ENCODE results near the gene CIT. TPM values are rescaled to one million over a fixed set of nuclear protein-coding genes. Genes with fewer than 3 reads are reported as not detected.

Gene CIT
- total RNA-seq, 1 donor from 2014 or later, result 9.6 TPM

GRCh38 chr12:119850330-119850729 is 26.8 kb downstream of the CIT start:
- no peak for DNase-seq (ENCODE audit: low read depth in 2 of 2)

DNA sequence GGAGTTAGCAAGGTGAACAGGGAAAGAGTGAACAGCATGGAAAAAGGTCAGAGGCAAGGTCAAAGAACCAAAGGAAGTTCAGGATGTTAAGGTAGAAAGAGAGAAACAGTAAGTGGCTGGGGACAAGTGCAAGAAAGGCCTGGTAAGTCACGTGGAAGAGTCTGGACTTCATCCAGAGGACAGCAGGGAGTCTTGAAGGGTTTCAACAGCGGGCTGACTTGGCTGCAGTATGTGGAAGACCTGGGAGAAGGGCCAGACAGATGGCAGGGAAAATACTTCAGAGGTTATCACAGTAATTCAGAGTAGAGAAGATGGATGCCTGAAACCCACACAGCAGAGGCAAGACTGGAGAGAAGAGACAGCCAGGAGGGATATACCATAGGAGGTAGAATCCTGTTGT is 34.0 kb downstream of the CIT start:
- DNase-seq (ENCODE audit: low read depth in 2 of 2), result no peak

GRCh38 chr12:119842380-119842779 is 34.7 kb downstream of the CIT start:
- DNase-seq (ENCODE audit: low read depth in 2 of 2), result no peak

- DNase-seq (ENCODE audit: low read depth in 2 of 2), result peak in 1 of 2 donors; percentile 32
Measured at GRCh38 chr12:119841433-119842210, 35.5 kb downstream of the CIT start.

DNA sequence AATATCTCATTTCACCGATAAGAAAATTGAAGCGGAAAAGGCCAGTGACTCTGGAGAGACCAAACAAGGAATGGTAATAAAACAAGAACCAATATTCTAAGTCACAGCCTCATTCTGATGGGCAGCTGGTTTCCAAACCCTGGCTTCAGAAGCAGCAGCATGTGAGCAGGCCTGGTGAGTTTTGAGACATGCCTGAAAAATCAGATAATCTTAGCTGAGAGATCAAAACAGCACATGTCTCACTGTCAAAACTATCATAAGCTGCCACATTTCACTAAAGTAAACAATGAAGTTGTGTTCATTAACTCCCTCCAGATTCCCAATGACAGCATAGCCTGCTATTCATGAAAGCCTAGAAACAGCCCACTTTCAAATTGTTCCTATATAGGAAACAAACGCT is 36.5 kb downstream of the CIT start:
- no peak for DNase-seq (ENCODE audit: low read depth in 2 of 2)

GRCh38 chr12:119840168-119840567 is 37.0 kb downstream of the CIT start:
- DNase-seq (ENCODE audit: low read depth in 2 of 2), result no peak

DNA sequence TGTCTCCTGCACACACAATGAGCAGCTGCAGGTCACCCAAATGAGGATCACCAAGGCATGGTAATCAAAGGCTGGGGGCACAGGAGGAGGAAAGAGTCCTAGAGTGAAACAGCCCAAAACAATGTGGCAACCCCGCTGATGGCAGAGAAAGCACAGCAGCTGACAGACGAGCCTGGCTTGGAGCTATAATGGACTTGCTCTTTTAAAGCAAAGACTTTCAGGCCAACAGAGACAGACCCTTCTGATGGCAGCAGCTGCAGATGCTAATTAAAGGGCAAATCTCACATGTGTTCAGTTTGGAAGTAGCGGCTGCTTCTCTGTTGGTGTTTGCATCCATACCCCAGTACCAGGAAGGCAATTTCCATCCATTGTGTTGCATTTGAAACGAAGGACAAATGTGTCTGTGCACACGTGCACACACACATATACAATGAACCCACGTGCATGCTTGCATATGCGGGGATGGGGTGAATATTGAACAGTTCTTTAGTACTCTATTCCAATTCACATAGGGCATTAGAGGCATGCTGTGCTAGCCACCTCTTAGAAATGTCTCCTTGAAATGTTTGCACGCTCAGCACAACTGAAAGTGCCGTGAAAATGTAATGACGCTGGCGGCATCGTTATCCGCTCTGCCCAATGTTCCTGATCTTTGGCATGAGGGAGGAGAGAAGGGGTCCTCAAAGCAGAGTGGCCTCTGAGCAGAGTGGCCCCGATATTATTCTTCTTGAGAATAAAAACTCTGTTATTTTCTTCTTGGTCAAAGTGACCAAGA is 38.1 kb downstream of the CIT start:
- DNase-seq (ENCODE audit: low read depth in 2 of 2), result no peak

GRCh38 chr12:119836781-119837180 is 40.3 kb downstream of the CIT start:
- no peak for DNase-seq (ENCODE audit: low read depth in 2 of 2)

DNA sequence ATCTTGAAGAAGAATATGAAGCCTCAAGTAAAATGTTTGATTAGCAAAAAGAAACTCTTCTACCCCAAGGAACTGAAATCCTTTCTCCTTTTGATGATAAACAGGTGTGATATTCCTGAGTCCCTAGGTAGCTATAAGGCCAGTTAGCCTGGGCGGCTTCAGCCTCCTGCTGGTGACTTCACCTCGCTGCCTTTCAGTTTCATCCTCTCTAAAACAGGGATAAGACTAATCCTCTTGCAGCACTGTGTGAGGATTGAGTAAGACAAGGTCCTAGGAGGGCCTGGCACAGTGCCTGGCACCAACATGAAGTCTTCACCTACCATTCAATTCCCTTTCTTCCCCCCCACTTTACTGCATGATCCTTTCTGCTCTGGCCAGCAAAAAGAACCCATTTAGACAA is 42.1 kb downstream of the CIT start:
- no peak for DNase-seq (ENCODE audit: low read depth in 2 of 2)

- DNase-seq (ENCODE audit: low read depth in 2 of 2), result no peak
Measured at GRCh38 chr12:119829439-119829838, 47.7 kb downstream of the CIT start.

- DNase-seq (ENCODE audit: low read depth in 2 of 2), result no peak
Measured at GRCh38 chr12:119828300-119828699, 48.8 kb downstream of the CIT start.

DNA sequence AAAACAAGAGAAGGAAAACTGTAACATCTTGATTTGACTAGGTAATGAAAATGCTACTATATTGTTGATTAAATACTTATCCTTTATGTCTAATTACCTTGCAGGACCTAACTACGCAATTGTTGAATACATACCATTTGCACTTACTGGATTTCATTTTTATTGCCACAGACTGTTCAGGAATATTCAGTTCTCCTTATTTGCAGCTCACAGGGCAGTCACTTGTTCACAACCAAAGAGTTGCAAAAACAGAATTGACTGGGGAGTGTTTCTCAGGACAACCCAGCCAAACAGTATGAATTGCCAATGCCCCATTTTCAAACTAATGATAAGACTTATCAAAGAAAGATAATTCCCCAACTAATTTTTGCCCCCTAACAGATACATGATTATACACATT is 49.4 kb downstream of the CIT start:
- DNase-seq (ENCODE audit: low read depth in 2 of 2), result no peak

DNA sequence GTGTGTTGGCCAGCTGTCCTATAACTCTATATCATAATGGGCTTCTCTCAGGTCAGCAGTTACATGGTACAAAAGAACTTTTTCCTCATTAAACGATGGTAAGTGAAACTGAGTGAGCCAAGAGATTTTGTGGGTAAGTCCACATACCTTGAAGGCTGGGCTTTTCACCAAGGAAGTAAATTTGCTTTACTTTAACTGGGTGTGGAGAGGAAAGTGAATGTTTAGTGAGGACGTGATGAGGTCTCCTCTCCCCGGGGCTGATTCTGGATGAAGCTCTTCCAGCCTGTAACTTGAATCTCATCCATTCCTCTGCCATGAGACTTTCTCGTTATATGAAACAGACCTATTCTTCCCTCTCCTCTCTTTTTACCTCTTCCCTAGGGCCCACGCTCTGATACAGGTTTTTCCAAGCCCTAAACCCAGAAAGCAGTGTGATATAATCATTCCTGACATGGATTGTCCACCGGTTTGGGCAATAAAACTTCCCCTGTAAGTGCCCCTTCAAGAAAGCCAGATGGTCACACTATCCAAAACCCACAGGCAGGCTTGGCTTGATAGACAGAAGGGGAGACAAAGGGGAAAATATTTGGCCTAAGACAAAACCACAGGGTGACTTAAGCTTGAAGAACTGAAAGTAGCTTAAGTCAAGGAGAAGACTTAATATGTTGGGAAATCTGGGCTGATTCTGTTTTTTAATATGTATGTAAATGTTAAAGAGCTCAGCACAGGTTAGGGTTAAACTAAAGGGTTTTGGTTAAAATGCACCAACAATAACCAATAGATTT is 50.3 kb downstream of the CIT start:
- no peak for DNase-seq (ENCODE audit: low read depth in 2 of 2)

- no peak for DNase-seq (ENCODE audit: low read depth in 2 of 2)
Measured at GRCh38 chr12:119825262-119825661, 51.9 kb downstream of the CIT start.

DNA sequence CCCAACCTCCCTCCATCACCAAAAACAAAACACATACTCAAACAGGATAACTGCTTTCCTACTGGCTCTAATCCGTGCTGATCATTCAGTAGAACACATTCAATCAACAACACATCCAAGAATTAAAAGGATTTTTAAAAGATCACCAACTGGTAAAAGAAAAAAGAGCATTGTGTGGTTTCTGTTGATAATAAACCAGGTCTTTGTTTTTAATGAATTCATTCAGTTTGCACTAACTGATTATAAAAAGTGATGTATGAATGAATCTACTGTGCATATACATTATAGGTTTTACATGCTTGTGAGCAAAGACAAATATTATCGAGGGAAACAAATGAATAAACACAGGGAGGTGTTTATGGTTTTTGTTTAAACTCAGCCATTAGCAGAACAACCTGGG is 55.1 kb downstream of the CIT start:
- no peak for DNase-seq (ENCODE audit: low read depth in 2 of 2)

DNA sequence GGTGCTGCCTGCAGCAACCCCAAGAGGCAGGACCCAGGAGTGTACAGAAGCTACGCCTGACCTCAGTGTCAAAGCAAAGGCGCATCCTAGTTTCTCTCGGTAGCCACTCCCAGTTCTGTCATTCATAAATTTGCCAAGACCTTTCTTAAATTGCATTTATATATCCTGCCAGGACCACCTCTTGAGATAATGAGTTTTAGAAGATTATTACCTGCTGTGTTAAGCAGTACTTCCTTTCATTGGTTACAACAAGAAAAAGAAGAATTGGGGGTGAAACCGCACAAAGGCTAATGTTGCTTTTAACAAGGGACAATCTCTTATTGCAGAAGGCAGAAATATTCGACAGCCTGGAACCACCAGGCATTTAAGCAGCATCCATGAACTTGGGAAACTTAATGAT is 57.8 kb downstream of the CIT start:
- no peak for DNase-seq (ENCODE audit: low read depth in 2 of 2)

DNA sequence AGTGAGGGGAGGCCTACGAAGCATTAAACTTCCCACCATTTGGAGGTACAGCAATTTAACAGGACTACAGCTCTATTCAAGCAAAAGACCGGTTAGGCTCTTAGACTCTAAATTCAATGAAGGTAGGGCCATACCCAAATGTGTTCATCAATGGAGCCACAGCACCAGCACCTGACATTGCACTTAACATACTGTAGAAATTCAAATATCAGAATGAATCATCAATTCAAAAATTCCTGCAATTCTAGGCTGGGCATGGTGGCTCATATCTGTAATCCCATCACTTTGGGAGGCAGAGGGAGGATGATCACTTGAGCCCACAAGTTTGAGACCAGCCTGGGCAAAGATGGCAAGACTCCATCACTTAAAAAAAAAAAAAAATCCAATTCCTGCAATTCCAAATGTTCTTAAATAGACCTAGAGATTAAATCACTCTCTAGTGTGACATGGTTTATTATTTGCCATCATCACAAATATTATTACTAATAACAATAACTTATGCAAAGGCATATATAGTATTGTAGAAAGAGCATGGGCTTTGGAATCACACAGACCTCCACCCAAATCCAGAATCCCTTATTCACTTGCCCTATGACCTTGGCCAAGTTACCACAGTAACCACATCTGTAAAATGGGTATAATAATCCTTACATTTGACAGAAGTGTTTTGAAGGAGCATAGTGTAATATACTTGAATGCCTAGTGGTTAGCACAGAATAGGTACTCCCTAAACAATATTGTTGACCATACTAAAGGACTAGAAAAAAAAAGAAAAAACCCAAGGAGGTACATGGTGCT is 59.4 kb downstream of the CIT start:
- no peak for DNase-seq (ENCODE audit: low read depth in 2 of 2)

DNA sequence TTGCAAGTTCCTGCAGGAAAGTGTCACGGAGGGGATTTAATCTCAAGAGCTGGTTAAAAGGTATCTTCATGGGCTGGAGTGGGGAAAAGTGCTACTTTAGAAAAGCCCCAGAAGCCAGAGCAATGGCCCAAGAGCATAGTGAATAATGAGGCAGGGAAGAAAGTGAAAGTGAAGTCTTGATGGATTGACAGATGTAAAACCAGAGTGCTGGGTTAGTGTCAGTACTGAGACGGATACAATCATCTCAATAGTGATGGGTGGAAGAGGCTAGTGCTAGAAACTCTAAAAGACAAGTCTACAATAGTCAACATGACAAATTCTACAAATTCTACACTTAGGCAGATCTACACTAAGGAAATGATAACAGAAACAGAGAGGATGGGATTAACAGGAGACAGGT is 68.1 kb downstream of the CIT start:
- no peak for DNase-seq (ENCODE audit: low read depth in 2 of 2)

GRCh38 chr12:119808441-119808840 is 68.7 kb downstream of the CIT start:
- no peak for DNase-seq (ENCODE audit: low read depth in 2 of 2)

DNA sequence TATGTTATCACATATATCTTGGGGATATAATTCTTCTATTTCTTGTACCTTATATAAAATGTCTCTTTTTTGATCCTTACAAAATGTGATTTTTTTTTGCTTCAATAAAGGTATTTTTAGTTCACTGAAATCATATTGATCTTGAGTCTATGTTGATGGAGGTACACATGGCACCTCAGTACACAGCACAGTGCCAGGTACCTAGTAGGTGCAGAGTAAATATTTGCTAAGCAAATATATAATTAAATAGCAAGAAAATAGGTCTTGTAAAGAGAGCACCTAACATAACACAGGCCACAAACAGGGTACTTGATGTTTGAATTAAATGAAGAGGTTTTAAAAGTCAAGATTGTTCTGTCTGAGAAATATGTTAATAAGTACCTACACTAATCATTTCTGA is 69.7 kb downstream of the CIT start:
- DNase-seq (ENCODE audit: low read depth in 2 of 2), result no peak

GRCh38 chr12:119804011-119804641 is 73.0 kb downstream of the CIT start:
- peak; percentile 66 to 78 for DNase-seq (ENCODE audit: low read depth in 2 of 2)
